A549 (cell line): ENCODE results near the gene UNC119B. TPM values are rescaled to one million over a fixed set of nuclear protein-coding genes. Genes with fewer than 3 reads are reported as not detected.

Experiments used
- ATAC-seq, 2 experiments: fragments of 200-7000 bp in 1 of 2; fragments of >200 bp in 1 of 2; cut with Nextera tagmentation in 1 of 2; cut with Tn5 transposase in 1 of 2; 3 replicates each; pipeline versions ENCODE4 v1.8.0 to v1.9.1; 2018 to 2020; ENCODE audit warnings: mild to moderate bottlenecking in 1 of 2, moderate library complexity in 1 of 2
- CTCF ChIA-PET: fragments of 300-600 bp; sonication (Branson Sonifier 250); formaldehyde crosslinking; extraction: SDS; loops from one replicate; lab custom pipeline; 2021; ENCODE audit warnings: antibody characterized with exemption, inconsistent platforms; lab: Yijun Ruan, JAX
- POLR2A ChIA-PET: fragments of 350-600 bp; formaldehyde crosslinking; extraction: SDS; loops from one replicate; lab custom pipeline; 2021; ENCODE audit warnings: antibody characterized with exemption, inconsistent platforms; lab: Yijun Ruan, JAX
- DNase-seq, 2 experiments: peaks; one replicate each; pipeline versions ENCODE4 v3.0.0 to v3.0.0-alpha.2; 2011 to 2016; ENCODE audit warnings: low read depth in 1 of 2, low spot score in 1 of 2
- FAIRE-seq: peaks from 2 replicates; lab custom pipeline; 2011; peaks lifted over from hg19 to GRCh38; lab: Jason Lieb, UNC
- H3K27ac ChIP-seq, 2 experiments: fragments of >200 bp; sonication (Bioruptor Twin); formaldehyde crosslinking; 3 replicates each; pipeline ENCODE4 v1.5.1; 2016 to 2017
- H3K4me1 ChIP-seq: fragments of >200 bp; sonication (Bioruptor Twin); formaldehyde crosslinking; 3 replicates; pipeline ENCODE4 v1.6.1; 2016
- H3K4me2 ChIP-seq: fragments of >200 bp; sonication (Bioruptor Twin); formaldehyde crosslinking; 3 replicates; pipeline ENCODE4 v1.6.1; 2016
- H3K4me3 ChIP-seq: fragments of >200 bp; sonication (Bioruptor Twin); formaldehyde crosslinking; 3 replicates; pipeline ENCODE4 v1.5.1; 2016
- H3K9me3 ChIP-seq: fragments of >200 bp; sonication (Bioruptor Twin); formaldehyde crosslinking; 3 replicates; pipeline ENCODE4 v1.6.1; 2016
- BHLHE40 ChIP-seq: IDR thresholded peaks from 2 replicates; pipeline ENCODE4 v1.6.1; 2012; ENCODE audit warnings: low read depth, low read length, inconsistent platforms
- CBX2 ChIP-seq: fragments of 200-600 bp; sonication (generic); IDR thresholded peaks from 2 replicates; pipeline ENCODE4 v1.6.1; 2016; ENCODE audit warnings: low read depth, mild to moderate bottlenecking, borderline replicate concordance
- CBX8 ChIP-seq: fragments of 200-600 bp; sonication (generic); IDR thresholded peaks from 2 replicates; pipeline ENCODE4 v1.6.1; 2016
- EP300 ChIP-seq, 2 experiments: fragments of >200 bp; sonication (Bioruptor Twin); formaldehyde crosslinking; IDR thresholded peaks; 2 replicates in 1 of 2; 3 replicates in 1 of 2; pipeline ENCODE4 v1.6.1; 2016 to 2017
- FOSB ChIP-seq: fragments of 250-450 bp; sonication (Bioruptor Pico); IDR thresholded peaks from 2 replicates; pipeline ENCODE4 v1.5.0; 2020; ENCODE audit warnings: mild to moderate bottlenecking, moderate library complexity
- FOSL2 ChIP-seq, 2 experiments: fragments of 450-650 bp in 1 of 2; fragments of >200 bp in 1 of 2; sonication (Bioruptor Twin) in 1 of 2; formaldehyde crosslinking; IDR thresholded peaks; 2 replicates each; pipeline versions ENCODE4 v1.5.0 to v1.6.1; 2016 to 2020; ENCODE audit warnings: mild to moderate bottlenecking in 1 of 2, moderate library complexity in 1 of 2
- FOXS1 ChIP-seq: fragments of 250-450 bp; sonication (Bioruptor Pico); IDR thresholded peaks from 2 replicates; pipeline ENCODE4 v1.5.0; 2020; ENCODE audit warnings: mild to moderate bottlenecking, moderate library complexity
- GATA3 ChIP-seq: IDR thresholded peaks from 2 replicates; pipeline ENCODE4 v1.6.1; 2012; ENCODE audit warnings: borderline replicate concordance
- HDAC2 ChIP-seq: fragments of 200-600 bp; sonication (generic); IDR thresholded peaks from 2 replicates; pipeline ENCODE4 v1.6.1; 2016
- HEYL ChIP-seq: fragments of 250-450 bp; sonication (Bioruptor Pico); IDR thresholded peaks from 2 replicates; pipeline ENCODE4 v1.8.0; 2021; ENCODE audit warnings: mild to moderate bottlenecking, moderate library complexity
- HOXA7 ChIP-seq: fragments of 250-450 bp; sonication (Bioruptor Pico); IDR thresholded peaks from 2 replicates; pipeline ENCODE4 v1.5.0; 2020; ENCODE audit warnings: mild to moderate bottlenecking, moderate library complexity
- HOXB13 ChIP-seq: fragments of 250-450 bp; sonication (Bioruptor Pico); IDR thresholded peaks from 2 replicates; pipeline ENCODE4 v1.5.0; 2020; ENCODE audit warnings: low read depth, mild to moderate bottlenecking, moderate library complexity
- HOXB5 ChIP-seq: fragments of 250-450 bp; sonication (Bioruptor Pico); IDR thresholded peaks from 2 replicates; pipeline ENCODE4 v1.5.0; 2020; ENCODE audit warnings: mild to moderate bottlenecking, moderate library complexity
- JUN ChIP-seq, 2 experiments: fragments of >200 bp; sonication (Bioruptor Twin); formaldehyde crosslinking; IDR thresholded peaks; 2 replicates in 1 of 2; 3 replicates in 1 of 2; pipeline ENCODE4 v1.6.1; 2016 to 2017
- JUNB ChIP-seq: fragments of >200 bp; sonication (Bioruptor Twin); formaldehyde crosslinking; IDR thresholded peaks from 2 replicates; pipeline ENCODE4 v1.6.1; 2016
- KDM5A ChIP-seq: fragments of 200-600 bp; sonication (generic); IDR thresholded peaks from 2 replicates; pipeline ENCODE4 v1.6.1; 2016; ENCODE audit warnings: antibody characterized with exemption, mild to moderate bottlenecking
- MAZ ChIP-seq: fragments of 150-350 bp; IDR thresholded peaks from 2 replicates; pipeline ENCODE4 v1.6.1; 2014; ENCODE audit warnings: antibody characterized with exemption, low read depth, low read length, borderline replicate concordance
- NPAS2 ChIP-seq: fragments of 250-450 bp; sonication (Bioruptor Pico); IDR thresholded peaks from 2 replicates; pipeline ENCODE4 v1.8.0; 2022; ENCODE audit warnings: mild to moderate bottlenecking, moderate library complexity, borderline replicate concordance
- NR3C1 ChIP-seq: fragments of >200 bp; sonication (Bioruptor Twin); formaldehyde crosslinking; IDR thresholded peaks from 3 replicates; pipeline ENCODE4 v1.6.1; 2017
- PHF8 ChIP-seq: fragments of 200-600 bp; sonication (generic); IDR thresholded peaks from 2 replicates; pipeline ENCODE4 v1.6.1; 2016; ENCODE audit warnings: low read depth, mild to moderate bottlenecking, antibody characterized with exemption, moderate library complexity, borderline replicate concordance
- POLR2A ChIP-seq: IDR thresholded peaks from 2 replicates; pipeline ENCODE4 v1.6.1; 2012; ENCODE audit warnings: mild to moderate bottlenecking, low read length
- RAD21 ChIP-seq, 2 experiments: fragments of >200 bp in 1 of 2; sonication (Bioruptor Twin) in 1 of 2; formaldehyde crosslinking in 1 of 2; IDR thresholded peaks in 1 of 2; conservative IDR thresholded peaks in 1 of 2; 2 replicates in 1 of 2; 3 replicates in 1 of 2; pipeline ENCODE4 v1.6.1; 2012 to 2018; ENCODE audit warnings: inconsistent platforms in 1 of 2
- RARB ChIP-seq: fragments of 250-450 bp; sonication (Bioruptor Pico); IDR thresholded peaks from 2 replicates; pipeline ENCODE4 v1.8.0; 2021; ENCODE audit warnings: mild to moderate bottlenecking, moderate library complexity
- RCOR1 ChIP-seq: fragments of 150-350 bp; IDR thresholded peaks from 2 replicates; pipeline ENCODE4 v1.6.1; 2014; ENCODE audit warnings: antibody characterized with exemption, low read length, low read depth
- RNF2 ChIP-seq: fragments of 200-600 bp; sonication (generic); IDR thresholded peaks from 2 replicates; pipeline ENCODE4 v1.6.1; 2016; ENCODE audit warnings: low read depth, mild to moderate bottlenecking, antibody characterized with exemption, moderate library complexity, borderline replicate concordance
- SMC3 ChIP-seq: fragments of >200 bp; sonication (Bioruptor Twin); formaldehyde crosslinking; IDR thresholded peaks from 3 replicates; pipeline ENCODE4 v1.6.1; 2018; ENCODE audit warnings: inconsistent platforms
- SREBF2 ChIP-seq: fragments of 450-650 bp; IDR thresholded peaks from 2 replicates; pipeline ENCODE4 v1.6.1; 2014; ENCODE audit warnings: mild to moderate bottlenecking, moderate library complexity
- TP53 ChIP-seq: fragments of 250-450 bp; sonication (Bioruptor Pico); IDR thresholded peaks from 2 replicates; pipeline ENCODE4 v1.5.0; 2021; ENCODE audit warnings: mild to moderate bottlenecking, moderate library complexity
- ZFP36 ChIP-seq: fragments of 450-650 bp; IDR thresholded peaks from 2 replicates; pipeline ENCODE4 v1.6.1; 2014; ENCODE audit warnings: borderline replicate concordance; ENCODE audit not compliant: partially characterized antibody
- ZNF302 ChIP-seq: fragments of 250-450 bp; sonication (Bioruptor Pico); IDR thresholded peaks from 2 replicates; pipeline ENCODE4 v1.9.0; 2021; ENCODE audit warnings: inconsistent platforms, mild to moderate bottlenecking, moderate library complexity
- ZSCAN20 ChIP-seq: fragments of 250-450 bp; sonication (Bioruptor Pico); IDR thresholded peaks from 2 replicates; pipeline ENCODE4 v1.8.0; 2022; ENCODE audit warnings: mild to moderate bottlenecking, moderate library complexity
- WGBS: methylation state at CpG from one replicate; pipeline ENCODE4 v1.1.6; 2017; ENCODE audit errors: missing lambda C conversion rate; 5-methylcytosine and 5-hydroxymethylcytosine counted together
- polyA plus RNA-seq, 4 experiments: library from polyadenylated mRNA; depleted of rRNA in 3 of 4; stranded (reverse); fragments of >200 nt; fragmentation: RNase III in 1 of 4; extraction: RNeasy Plus Mini Kit Qiagen cat#74134 plus additional on column Dnase treatment in 1 of 4; gene quantifications; 2 replicates in 3 of 4; 3 replicates in 1 of 4; pipeline ENCODE4 v1.2.3, GENCODE V29; 2011 to 2017
- TF ChIP-seq, protein P1 (sequence below): fragments of 450-650 bp; IDR thresholded peaks from 2 replicates; pipeline ENCODE4 v1.6.1; 2014; ENCODE audit warnings: antibody characterized with exemption
- TF ChIP-seq, protein P2 (sequence below): fragments of 200-600 bp; sonication (generic); IDR thresholded peaks from 2 replicates; pipeline ENCODE4 v1.6.1; 2016; ENCODE audit warnings: antibody characterized with exemption, mild to moderate bottlenecking, moderate library complexity

The UNC119B gene
- polyA plus RNA-seq, 2 of the 4 experiments (the other 2 are of a cell fraction): 25.8 to 41.5 TPM

DNA sequence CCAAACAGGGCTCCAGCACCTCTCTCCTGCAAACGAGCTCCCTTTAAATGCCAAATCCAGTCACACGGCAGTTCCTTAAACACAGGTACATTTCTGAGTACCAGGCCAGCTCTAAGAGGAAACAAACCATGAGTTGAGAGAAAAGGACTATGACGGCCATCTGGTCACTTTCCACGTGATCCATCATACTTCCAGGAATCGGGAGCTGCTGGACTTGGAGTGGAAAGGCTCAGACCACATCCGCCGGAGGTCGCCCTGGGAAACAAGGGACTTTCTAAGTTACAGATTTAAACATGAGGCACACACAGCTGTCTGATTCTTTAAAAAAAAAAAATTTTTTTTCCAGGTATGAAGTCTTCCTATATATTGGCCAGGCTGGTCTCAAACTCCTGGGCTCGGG lies 54.6 kb downstream of the UNC119B start:
- POLR2A ChIA-PET: no interaction called here
- Histone ChIP-seq H3K4me1 (no peaks in the 10 kb centered on the region), H3K4me2 (no peak overlapping the region), H3K4me3 (no peak overlapping the region), H3K9me3 (no peaks in the 10 kb centered on the region), H3K27ac (no peak overlapping the region)
- WGBS: 93% methylated on average over 9 of the region's 9 CpGs
- CTCF ChIA-PET: interaction anchor here (0.9 to 1.3 kb wide), 3 partner anchors 14 to 207 kb away, joined by 3 read pairs; no protein-coding TSS in a partner anchor
- DNase-seq (no peak), FAIRE-seq (no peak), ATAC-seq (no peak)
- no peak for TF ChIP-seq FOSL2 (IDR thresholded peaks at IDR 0.05)
- TF ChIP-seq FOSL2 (CRISPR knock-in tag; IDR thresholded peaks at IDR 0.05): no peak
- no peak for TF ChIP-seq ZFP36
- no peak for TF ChIP-seq SREBF2
- no peak for TF ChIP-seq RAD21 (conservative IDR thresholded peaks at IDR 0.05 in 1 of 2, IDR thresholded peaks at IDR 0.05 in 1 of 2)
- TF ChIP-seq HDAC2: no peak
- TF ChIP-seq KDM5A: no peak
- no peak for TF ChIP-seq NR3C1
- TF ChIP-seq CBX8: no peak
- no peak for TF ChIP-seq BHLHE40
- TF ChIP-seq HEYL (CRISPR knock-in tag): no peak
- TF ChIP-seq TP53 (CRISPR knock-in tag): no peak
- TF ChIP-seq RARB (CRISPR knock-in tag): no peak
- TF ChIP-seq HOXA7 (CRISPR knock-in tag): no peak
- TF ChIP-seq FOSB (CRISPR knock-in tag): no peak
- TF ChIP-seq, protein P1, sequence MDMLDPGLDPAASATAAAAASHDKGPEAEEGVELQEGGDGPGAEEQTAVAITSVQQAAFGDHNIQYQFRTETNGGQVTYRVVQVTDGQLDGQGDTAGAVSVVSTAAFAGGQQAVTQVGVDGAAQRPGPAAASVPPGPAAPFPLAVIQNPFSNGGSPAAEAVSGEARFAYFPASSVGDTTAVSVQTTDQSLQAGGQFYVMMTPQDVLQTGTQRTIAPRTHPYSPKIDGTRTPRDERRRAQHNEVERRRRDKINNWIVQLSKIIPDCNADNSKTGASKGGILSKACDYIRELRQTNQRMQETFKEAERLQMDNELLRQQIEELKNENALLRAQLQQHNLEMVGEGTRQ: no peak
- no peak for TF ChIP-seq FOXS1
- TF ChIP-seq JUN (IDR thresholded peaks at IDR 0.05): no peak
- no peak for TF ChIP-seq PHF8
- TF ChIP-seq NPAS2 (CRISPR knock-in tag): no peak

DNA sequence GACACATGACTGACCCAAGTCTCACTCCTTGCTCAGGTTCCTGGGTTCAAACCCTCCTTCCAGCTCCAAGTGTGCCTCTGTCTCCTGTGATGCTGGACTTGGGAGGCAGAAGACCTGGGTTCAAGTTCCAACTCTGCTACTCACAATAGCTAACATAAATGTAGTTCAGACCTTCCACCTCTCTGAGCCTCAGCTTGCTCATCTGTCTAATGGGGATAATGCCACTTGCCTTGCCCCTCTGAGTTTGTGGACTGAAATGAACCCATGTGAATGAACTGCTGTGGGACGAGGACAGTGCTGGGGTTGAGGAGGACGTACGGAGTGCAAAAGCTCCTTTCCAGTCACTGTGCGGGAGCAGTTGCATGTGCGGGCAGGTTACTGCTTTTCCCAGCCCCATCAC lies 56.3 kb downstream of the UNC119B start:
- no peak for FAIRE-seq
- H3K4me3 ChIP-seq: no peak overlapping the region
- ATAC-seq: no peak
- WGBS: 96% methylated on average over 4 of the region's 5 CpGs
- ChIA-PET POLR2A (no interaction called here), CTCF (interaction anchor here (0.5 to 1.4 kb wide), 5 partner anchors 14 to 630 kb away, joined by 3 to 5 read pairs (median 3); no protein-coding TSS in a partner anchor)
- TF ChIP-seq POLR2A: no peak
- no peak for TF ChIP-seq GATA3
- no peak for TF ChIP-seq PHF8
- no peak for TF ChIP-seq FOXS1
- no peak for TF ChIP-seq BHLHE40
- TF ChIP-seq HOXB5 (CRISPR knock-in tag): no peak
- TF ChIP-seq JUNB: no peak
- no peak for TF ChIP-seq EP300 (IDR thresholded peaks at IDR 0.05)
- TF ChIP-seq MAZ: no peak
- TF ChIP-seq HOXB13 (CRISPR knock-in tag): no peak
- TF ChIP-seq ZNF302 (CRISPR knock-in tag): no peak
- TF ChIP-seq FOSL2 (IDR thresholded peaks at IDR 0.05): no peak
- no peak for TF ChIP-seq FOSL2 (CRISPR knock-in tag; IDR thresholded peaks at IDR 0.05)
- TF ChIP-seq SMC3: no peak
- no peak for TF ChIP-seq CBX2
- TF ChIP-seq ZSCAN20 (CRISPR knock-in tag): no peak
- no peak for TF ChIP-seq ZFP36
- no peak for TF ChIP-seq RNF2
- no peak for TF ChIP-seq RCOR1
- no peak for TF ChIP-seq RAD21 (conservative IDR thresholded peaks at IDR 0.05 in 1 of 2, IDR thresholded peaks at IDR 0.05 in 1 of 2)
- TF ChIP-seq, protein P2, sequence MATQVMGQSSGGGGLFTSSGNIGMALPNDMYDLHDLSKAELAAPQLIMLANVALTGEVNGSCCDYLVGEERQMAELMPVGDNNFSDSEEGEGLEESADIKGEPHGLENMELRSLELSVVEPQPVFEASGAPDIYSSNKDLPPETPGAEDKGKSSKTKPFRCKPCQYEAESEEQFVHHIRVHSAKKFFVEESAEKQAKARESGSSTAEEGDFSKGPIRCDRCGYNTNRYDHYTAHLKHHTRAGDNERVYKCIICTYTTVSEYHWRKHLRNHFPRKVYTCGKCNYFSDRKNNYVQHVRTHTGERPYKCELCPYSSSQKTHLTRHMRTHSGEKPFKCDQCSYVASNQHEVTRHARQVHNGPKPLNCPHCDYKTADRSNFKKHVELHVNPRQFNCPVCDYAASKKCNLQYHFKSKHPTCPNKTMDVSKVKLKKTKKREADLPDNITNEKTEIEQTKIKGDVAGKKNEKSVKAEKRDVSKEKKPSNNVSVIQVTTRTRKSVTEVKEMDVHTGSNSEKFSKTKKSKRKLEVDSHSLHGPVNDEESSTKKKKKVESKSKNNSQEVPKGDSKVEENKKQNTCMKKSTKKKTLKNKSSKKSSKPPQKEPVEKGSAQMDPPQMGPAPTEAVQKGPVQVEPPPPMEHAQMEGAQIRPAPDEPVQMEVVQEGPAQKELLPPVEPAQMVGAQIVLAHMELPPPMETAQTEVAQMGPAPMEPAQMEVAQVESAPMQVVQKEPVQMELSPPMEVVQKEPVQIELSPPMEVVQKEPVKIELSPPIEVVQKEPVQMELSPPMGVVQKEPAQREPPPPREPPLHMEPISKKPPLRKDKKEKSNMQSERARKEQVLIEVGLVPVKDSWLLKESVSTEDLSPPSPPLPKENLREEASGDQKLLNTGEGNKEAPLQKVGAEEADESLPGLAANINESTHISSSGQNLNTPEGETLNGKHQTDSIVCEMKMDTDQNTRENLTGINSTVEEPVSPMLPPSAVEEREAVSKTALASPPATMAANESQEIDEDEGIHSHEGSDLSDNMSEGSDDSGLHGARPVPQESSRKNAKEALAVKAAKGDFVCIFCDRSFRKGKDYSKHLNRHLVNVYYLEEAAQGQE: no peak
- no peaks in the 10 kb centered on the region for H3K9me3 ChIP-seq
- no peak for DNase-seq
- no peak overlapping the region for H3K4me2 ChIP-seq
- H3K27ac ChIP-seq: no peak overlapping the region
- no peaks in the 10 kb centered on the region for H3K4me1 ChIP-seq
